ENCODE results near the gene FAF2.
"Not testable (repeated sequence)": the region's sequence is repeated elsewhere in the genome, so short reads cannot be mapped to it uniquely, and the experiment has no call there.

Gene FAF2

GRCh38 chr5:176416965-176417364, 31.2 kb upstream of the FAF2 start:
- no peak for DNase-seq (ENCODE audit: low read depth, low spot score)

GRCh38 chr5:176418251-176418650, 29.9 kb upstream of the FAF2 start:
- DNase-seq (ENCODE audit: low read depth, low spot score): no peak

- no peak for DNase-seq (ENCODE audit: low read depth, low spot score)
Measured at GRCh38 chr5:176420086-176420485, 28.1 kb upstream of the FAF2 start.

DNA sequence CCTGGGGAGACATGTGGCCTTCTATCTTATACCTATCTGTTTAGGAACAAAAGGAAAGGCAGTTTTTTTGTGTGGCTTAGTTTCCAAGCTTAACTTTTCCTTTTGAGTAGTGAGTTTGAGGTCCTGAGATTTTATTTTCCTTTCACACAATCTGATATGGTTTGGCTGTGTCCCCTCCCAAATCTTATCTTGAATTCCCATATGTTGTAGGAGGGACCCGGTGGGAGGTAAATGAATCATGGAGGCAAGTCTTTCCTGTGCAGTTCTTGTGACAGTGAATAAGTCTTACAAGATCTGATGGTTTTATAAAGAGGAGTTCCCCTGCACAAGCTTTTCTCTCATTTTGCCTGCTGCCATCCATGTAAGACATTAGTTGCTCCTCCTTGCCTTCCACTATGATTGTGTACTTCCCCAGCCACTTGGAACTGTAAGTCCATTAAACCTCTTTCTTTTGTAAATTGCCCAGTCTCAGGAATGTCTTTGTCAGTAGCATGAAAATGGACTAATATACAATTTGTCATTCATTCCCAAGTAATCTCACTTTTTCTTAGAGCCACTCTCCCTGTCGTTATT, 27.1 kb upstream of the FAF2 start:
- no peak for DNase-seq (ENCODE audit: low read depth, low spot score)

GRCh38 chr5:176424181-176424580, 24.0 kb upstream of the FAF2 start:
- DNase-seq (ENCODE audit: low read depth, low spot score): no peak

DNA sequence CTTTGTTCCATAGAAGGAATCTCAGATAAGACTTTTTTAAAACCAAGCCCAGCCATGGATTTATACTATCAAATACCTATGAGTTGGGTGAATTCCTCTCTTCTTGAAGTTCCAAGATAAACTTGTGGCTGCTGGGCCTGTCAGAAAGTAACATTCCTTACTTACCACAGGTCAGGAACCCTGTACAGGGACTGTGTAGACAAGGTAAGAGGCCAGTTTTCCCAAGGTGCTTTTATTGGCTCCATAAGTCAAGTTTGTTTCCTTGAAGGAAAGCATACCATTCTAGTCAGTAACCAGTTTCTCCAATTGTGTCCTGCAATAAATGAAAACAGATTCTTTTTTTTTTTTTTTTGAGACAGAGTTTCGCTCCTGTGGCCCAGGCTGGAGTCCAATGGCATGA, 23.0 kb upstream of the FAF2 start:
- DNase-seq (ENCODE audit: low read depth, low spot score): no peak

- DNase-seq (ENCODE audit: low read depth, low spot score): no peak
Measured at GRCh38 chr5:176425791-176426190, 22.4 kb upstream of the FAF2 start.

GRCh38 chr5:176426876-176427275, 21.3 kb upstream of the FAF2 start:
- DNase-seq (ENCODE audit: low read depth, low spot score): no peak

- no peak for DNase-seq (ENCODE audit: low read depth, low spot score)
Measured at GRCh38 chr5:176427971-176428370, 20.2 kb upstream of the FAF2 start.

DNA sequence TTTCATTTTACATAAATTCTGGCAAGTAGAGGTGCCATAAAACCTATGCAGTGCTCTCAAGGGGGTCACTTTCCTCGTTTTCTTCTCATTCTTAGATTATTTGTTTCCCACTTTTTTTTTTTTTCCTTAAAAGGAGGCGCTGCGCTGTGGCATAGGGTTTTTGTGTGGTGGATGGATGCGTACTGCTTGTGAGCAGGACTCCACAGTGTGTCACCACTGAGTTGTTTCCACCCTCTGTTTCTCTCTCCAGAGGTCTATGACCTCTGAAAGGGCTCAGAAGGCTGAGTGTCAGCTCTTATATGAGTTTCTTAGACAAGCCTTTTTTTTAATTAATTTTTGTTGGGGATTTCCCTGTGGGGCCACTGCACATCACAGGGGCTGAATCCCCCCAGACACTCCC, 18.2 kb upstream of the FAF2 start:
- DNase-seq (ENCODE audit: low read depth, low spot score): no peak

- no peak for DNase-seq (ENCODE audit: low read depth, low spot score)
Measured at GRCh38 chr5:176432707-176433106, 15.5 kb upstream of the FAF2 start.

DNA sequence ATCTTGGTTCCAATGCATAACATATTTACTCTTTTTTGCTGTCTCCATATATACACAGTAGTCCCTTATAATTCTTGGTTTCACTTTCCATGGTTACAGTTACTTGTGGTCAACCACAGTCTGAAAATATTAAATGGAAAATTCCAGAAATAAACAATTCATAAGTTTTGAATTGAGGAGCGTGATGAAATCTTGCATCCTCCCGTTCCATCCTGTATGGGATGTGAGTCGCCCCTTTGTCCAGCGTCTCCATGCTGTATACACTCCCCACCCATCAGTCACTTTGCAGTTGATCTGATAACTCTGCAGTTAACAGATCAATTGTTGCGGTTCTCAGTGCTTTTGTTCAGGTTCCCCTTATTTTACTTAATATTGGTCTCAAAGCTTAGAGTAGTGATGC, 11.5 kb upstream of the FAF2 start:
- DNase-seq (ENCODE audit: low read depth, low spot score): no peak

GRCh38 chr5:176438959-176439757, 9.0 kb upstream of the FAF2 start:
- DNase-seq (ENCODE audit: low read depth, low spot score): peak; percentile 59

DNA sequence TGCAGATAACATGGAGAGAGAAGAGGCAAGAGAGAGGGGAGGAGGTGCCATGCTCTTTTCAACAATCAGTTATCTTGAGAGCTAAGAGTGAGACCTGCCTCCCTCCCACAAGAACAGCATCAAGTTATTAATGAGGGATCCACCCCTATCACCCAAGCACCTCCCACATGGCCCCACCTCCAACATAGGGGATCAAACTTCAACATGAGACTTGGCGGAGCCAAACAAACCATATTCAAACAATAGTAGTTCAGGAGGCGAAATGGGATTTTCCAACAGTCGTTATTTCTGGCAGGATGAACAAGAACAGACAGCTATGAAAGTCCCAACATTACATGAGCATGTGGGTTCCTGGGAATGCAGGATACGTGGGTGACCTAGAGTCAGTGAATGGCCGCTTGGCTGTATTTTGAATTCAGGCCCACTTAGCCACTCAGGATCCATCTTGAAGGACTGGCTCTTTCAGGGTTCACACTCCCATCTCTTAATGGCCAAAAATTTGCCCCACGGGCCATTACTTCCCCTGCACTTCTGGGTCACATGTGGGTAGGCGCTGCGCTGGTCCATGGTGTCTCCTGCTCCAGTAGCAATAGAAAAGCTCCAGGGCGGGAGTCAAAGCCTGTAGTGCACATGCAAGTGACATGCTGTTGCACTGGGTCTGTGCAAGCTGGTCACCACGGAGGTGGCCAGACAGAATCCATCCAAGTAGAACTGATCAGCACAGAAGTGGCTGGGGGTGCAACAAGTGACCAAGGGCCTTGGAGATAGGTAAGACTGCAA, 7.1 kb upstream of the FAF2 start:
- DNase-seq (ENCODE audit: low read depth, low spot score): no peak

GRCh38 chr5:176441921-176442323, 6.3 kb upstream of the FAF2 start:
- DNase-seq (ENCODE audit: low read depth, low spot score): no peak

GRCh38 chr5:176442911-176443310, 5.3 kb upstream of the FAF2 start:
- DNase-seq (ENCODE audit: low read depth, low spot score): not testable (repeated sequence)

DNA sequence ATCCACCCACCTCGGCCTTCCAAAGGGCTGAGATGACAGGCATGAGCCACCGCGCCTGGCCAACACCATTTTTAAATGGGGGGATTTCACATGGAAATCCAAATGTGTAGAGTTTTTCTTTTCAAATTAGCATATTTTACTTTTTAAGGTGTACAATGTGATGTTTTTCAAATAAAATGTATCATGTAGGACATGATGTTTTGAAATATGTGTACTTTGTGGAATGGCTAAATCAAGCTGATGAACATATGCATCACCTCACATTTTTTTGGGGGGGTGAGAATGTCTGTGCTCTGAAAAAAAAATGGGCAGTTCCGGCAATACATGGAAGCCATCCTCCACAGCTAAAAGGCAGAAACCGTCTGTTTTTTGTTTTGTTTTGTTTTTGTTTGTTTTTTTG, 3.4 kb upstream of the FAF2 start:
- no peak for DNase-seq (ENCODE audit: low read depth, low spot score)

- DNase-seq (ENCODE audit: low read depth, low spot score): no peak
Measured at GRCh38 chr5:176446028-176446665, 2.0 kb upstream of the FAF2 start.

- DNase-seq (ENCODE audit: low read depth, low spot score): no peak
Measured at GRCh38 chr5:176446884-176447590, 1.1 kb upstream of the FAF2 start.

GRCh38 chr5:176447591-176447977, 601 bp upstream of the FAF2 start:
- DNase-seq (ENCODE audit: low read depth, low spot score): no peak

GRCh38 chr5:176450077-176450476, 1.9 kb downstream of the FAF2 start:
- DNase-seq (ENCODE audit: low read depth, low spot score): no peak
